Activated CD8-positive, alpha-beta memory T cell treated with anti-CD3 and anti-CD28 coated beads for 24 hours (primary cell): ENCODE results near the gene KRTAP4-1.
"Not testable (repeated sequence)": the region's sequence is repeated elsewhere in the genome, so short reads cannot be mapped to it uniquely, and the experiment has no call there.

Source experiments
- DNase-seq: peaks from one replicate; pipeline ENCODE4 v3.0.0-alpha.2; 2020

Gene KRTAP4-1

DNA sequence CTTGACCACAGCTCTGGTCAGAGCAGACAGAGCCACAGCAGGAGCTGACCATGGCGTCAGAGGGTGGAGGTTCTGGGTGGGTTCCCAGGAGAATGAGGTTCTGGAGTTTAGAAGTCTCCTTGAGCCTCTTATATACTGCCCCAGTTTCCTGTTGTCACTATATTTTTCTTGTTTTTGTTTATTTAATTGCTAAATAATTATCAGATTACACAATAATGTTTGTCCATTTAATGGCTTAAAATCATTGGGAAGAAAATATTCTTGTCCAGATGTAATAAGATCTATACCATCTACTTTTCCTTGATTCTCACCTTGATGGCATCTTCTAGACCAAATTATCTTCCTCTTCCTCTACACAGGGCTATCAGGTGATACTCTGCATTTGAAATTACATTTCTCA, 16.6 kb downstream of the KRTAP4-1 start, which contains the start of gene KRTAP4-3:
Gene KRTAP4-3, minus strand, starts transcription at position 101 of the 400 bp plus-strand sequence. Its CDS starts 49 bp downstream, at position 52.
- no peak for DNase-seq

DNA sequence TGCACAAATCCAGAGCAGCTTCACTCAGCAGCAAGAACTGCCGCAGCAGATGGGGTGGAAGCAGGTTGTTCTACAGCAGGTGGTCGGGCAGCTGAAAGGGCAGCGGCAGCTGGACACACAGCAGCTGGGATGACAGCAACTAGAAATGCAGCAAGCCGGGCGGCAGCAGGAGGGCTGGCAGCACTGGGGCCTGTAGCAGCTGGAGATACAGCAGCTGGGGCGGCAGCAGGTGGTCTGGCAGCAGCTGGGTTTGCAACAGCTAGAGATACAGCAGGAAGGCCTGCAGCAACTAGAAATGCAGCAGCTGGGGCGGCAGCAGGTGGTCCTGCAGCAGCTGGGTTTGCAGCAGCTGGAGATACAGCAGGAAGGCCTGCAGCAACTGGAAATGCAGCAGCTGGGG, 17.1 kb downstream of the KRTAP4-1 start:
- DNase-seq = no peak

GRCh38 chr17:41163828-41164227, 20.9 kb downstream of the KRTAP4-1 start:
- DNase-seq = no peak

DNA sequence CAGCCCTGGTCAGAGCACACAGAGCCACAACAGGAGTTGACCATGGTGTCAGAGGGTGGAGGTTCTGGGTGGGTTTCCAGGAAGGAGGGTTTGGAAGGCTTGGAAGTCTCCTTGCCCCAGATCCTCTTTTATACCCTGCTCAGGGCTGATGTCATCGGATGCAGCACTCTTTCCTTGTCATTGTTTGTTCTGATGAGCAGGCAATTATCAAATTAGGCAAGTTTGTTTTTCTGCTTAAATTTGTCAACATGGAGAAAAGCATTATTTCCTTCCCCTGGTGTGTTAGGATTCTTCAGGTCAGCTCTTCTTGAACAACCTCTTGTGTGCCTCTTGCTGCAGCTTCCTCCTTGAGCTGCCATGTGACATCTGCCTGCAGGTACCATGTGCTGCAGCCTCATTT, 24.1 kb downstream of the KRTAP4-1 start, which contains the start of gene KRTAP4-4:
Gene KRTAP4-4, minus strand, starts transcription at position 101 of the 400 bp plus-strand sequence. Its CDS starts 57 bp downstream, at position 44.
- DNase-seq = no peak

- not testable (repeated sequence) for DNase-seq
Measured at GRCh38 chr17:41160190-41160589, 24.5 kb downstream of the KRTAP4-1 start.

GRCh38 chr17:41153856-41154255, 30.9 kb downstream of the KRTAP4-1 start:
- DNase-seq = no peak

GRCh38 chr17:41151525-41151924, 33.2 kb downstream of the KRTAP4-1 start:
- DNase-seq = no peak

- no peak for DNase-seq
Measured at GRCh38 chr17:41150026-41150425, 34.7 kb downstream of the KRTAP4-1 start.

GRCh38 chr17:41149652-41149985, 35.1 kb downstream of the KRTAP4-1 start, which contains the start of gene KRTAP4-5:
Gene KRTAP4-5, minus strand, starts transcription at chr17:41149825. Its CDS starts 58 bp downstream, at chr17:41149767.
- no peak for DNase-seq

DNA sequence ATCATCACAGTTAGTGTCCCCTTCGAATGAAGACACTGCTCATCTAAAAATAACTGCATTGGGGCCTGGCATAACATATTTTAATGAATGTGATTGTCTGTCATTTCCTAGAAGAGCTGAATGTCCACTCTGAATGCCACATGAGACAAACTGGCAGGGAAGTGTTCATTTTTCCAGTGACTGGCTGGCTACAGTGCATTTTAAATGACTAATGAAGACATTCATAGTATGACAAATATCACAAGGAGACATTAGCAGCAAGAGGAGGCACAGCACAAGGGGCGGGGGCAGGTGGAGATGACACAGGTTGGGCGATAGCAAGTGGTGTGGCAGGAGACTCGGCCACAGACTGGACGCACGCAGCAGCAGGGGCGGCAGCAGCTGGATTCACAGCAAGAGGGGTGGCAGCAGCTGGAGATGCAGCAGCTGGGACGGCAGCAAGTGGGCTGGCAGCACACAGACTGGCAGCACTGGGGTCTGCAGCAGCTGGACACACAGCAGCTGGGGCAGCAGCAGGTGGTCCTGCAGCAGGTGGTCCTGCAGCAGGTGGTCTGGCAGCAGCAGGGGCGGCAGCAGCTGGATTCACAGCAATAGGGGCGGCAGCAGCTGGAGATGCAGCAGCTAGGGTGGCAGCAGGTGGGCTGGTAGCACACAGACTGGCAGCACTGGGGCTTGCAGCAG, 35.6 kb downstream of the KRTAP4-1 start:
- DNase-seq = not testable (repeated sequence)

- no peak for DNase-seq
Measured at GRCh38 chr17:41147531-41148204, 37.0 kb downstream of the KRTAP4-1 start.

GRCh38 chr17:41145261-41145660, 39.5 kb downstream of the KRTAP4-1 start:
- DNase-seq = no peak

DNA sequence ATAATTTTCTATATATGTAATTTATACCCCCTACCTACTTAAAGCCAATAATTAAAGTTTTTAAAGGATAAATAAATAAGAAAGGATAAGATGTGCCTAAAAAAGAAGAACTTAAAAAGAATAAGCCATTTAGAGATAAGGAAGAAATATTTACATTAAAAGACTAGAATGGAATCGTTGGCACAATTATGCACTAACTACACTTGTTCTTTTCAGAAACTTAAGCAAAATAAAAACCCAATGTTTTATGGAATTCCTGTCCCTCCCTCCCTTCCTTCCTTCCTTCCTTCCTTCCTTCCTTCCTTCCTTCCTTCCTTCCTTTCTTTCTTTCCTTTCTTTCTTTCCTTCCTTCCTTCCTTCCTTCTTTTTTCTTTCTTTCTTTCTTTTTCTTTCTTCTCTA, 39.9 kb downstream of the KRTAP4-1 start:
- DNase-seq = no peak

DNA sequence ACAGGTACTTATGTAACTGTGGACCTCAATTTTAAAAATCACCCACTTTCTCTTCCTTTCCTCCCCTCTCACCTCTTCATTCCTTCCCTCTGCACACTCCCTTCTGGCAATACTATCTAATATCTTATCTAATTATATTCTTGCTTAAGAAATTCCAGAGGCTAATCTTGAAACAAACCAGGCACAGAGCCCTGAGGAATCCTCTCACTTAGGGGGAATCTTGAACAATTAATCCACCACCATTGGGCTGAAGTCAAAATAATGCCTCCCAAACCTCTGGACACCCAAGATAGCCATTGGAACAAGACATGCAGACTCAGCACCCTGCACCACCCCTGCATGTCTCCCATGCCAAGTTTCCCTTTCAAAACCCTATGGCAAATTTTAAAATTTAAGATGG, 43.4 kb downstream of the KRTAP4-1 start:
- DNase-seq = no peak

GRCh38 chr17:41140360-41141131, 44.2 kb downstream of the KRTAP4-1 start, which contains the start of gene KRTAP4-6:
Gene KRTAP4-6, minus strand, starts transcription at chr17:41140544. Its CDS starts 57 bp downstream, at chr17:41140487.
- no peak for DNase-seq

DNA sequence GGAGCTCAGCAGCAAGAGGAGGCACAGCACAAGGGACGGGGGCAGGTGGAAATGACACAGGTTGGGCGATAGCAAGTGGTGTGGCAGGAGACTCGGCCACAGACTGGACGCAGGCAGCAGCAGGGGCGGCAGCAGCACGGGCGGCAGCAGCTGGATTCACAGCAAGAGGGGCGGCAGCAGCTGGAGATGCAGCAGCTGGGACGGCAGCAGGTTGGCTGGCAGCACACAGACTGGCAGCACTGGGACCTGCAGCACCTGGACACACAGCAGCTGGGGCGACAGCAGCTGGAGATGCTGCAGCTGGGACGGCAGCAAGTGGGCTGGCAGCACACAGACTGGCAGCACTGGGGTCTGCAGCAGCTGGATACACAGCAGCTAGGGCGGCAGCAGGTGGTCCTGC, 44.8 kb downstream of the KRTAP4-1 start:
- not testable (repeated sequence) for DNase-seq
